ENCODE data around the gene AOAH. TPM values are rescaled to one million over a fixed set of nuclear protein-coding genes. Genes with fewer than 3 reads are reported as not detected.
A peak's percentile ranks its signal among the peaks of the same experiment; 100 is the strongest.
"Not testable (repeated sequence)": the region's sequence is repeated elsewhere in the genome, so short reads cannot be mapped to it uniquely, and the experiment has no call there.

AOAH gene
- total RNA-seq, 1 donor from 2014 or later, result 14.0 TPM

- peaks cover 2% of the 10 kb centered on the region for H3K27me3 Mint-ChIP-seq (ENCODE audit: insufficient read depth)
- intact Hi-C loops (cut with micrococcal nuclease), result no loop called here
- no peak for DNase-seq (ENCODE audit: low spot score)
- H3K9me3 Mint-ChIP-seq, result no peaks in the 10 kb centered on the region
- H3K4me1 Mint-ChIP-seq (ENCODE audit: low read depth), result peaks cover 15% of the 10 kb centered on the region
- no peak overlapping the region for H3K4me3 Mint-ChIP-seq
- H3K27ac Mint-ChIP-seq, result no peak overlapping the region
- H3K36me3 Mint-ChIP-seq (ENCODE audit: low read depth), result peaks cover 10% of the 10 kb centered on the region
These were observed 65.7 kb downstream of the AOAH start for GRCh38 chr7:36658335-36659171.

GRCh38 chr7:36657036-36657660, 67.1 kb downstream of the AOAH start:
- peaks cover 15% of the 10 kb centered on the region for H3K4me1 Mint-ChIP-seq (ENCODE audit: low read depth)
- H3K4me3 Mint-ChIP-seq, result no peak overlapping the region
- H3K36me3 Mint-ChIP-seq (ENCODE audit: low read depth), result peaks cover 10% of the 10 kb centered on the region
- H3K27me3 Mint-ChIP-seq (ENCODE audit: insufficient read depth), result peaks cover 2% of the 10 kb centered on the region
- intact Hi-C loops (cut with micrococcal nuclease), result no loop called here
- peak overlapping the region; percentile 15 for H3K27ac Mint-ChIP-seq
- DNase-seq (ENCODE audit: low spot score), result no peak
- H3K9me3 Mint-ChIP-seq, result no peaks in the 10 kb centered on the region

- H3K27me3 Mint-ChIP-seq (ENCODE audit: insufficient read depth), result no peaks in the 10 kb centered on the region
- H3K36me3 Mint-ChIP-seq (ENCODE audit: low read depth), result peaks cover 16% of the 10 kb centered on the region
- H3K9me3 Mint-ChIP-seq, result peaks cover 3% of the 10 kb centered on the region
- H3K4me3 Mint-ChIP-seq, result no peak overlapping the region
- intact Hi-C loops (cut with micrococcal nuclease), result no loop called here
- peaks cover 19% of the 10 kb centered on the region for H3K4me1 Mint-ChIP-seq (ENCODE audit: low read depth)
- no peak overlapping the region for H3K27ac Mint-ChIP-seq
- no peak for DNase-seq (ENCODE audit: low spot score)
These were observed 69.9 kb downstream of the AOAH start for GRCh38 chr7:36654436-36654835.

- no peak overlapping the region for H3K27ac Mint-ChIP-seq
- no peak overlapping the region for H3K4me3 Mint-ChIP-seq
- H3K4me1 Mint-ChIP-seq (ENCODE audit: low read depth), result peaks cover 19% of the 10 kb centered on the region
- H3K36me3 Mint-ChIP-seq (ENCODE audit: low read depth), result peaks cover 16% of the 10 kb centered on the region
- no peak for DNase-seq (ENCODE audit: low spot score)
- no peaks in the 10 kb centered on the region for H3K27me3 Mint-ChIP-seq (ENCODE audit: insufficient read depth)
- intact Hi-C loops (cut with micrococcal nuclease), result no loop called here
- peaks cover 3% of the 10 kb centered on the region for H3K9me3 Mint-ChIP-seq
These were observed 70.5 kb downstream of the AOAH start for GRCh38 chr7:36653663-36654355.

- peaks cover 16% of the 10 kb centered on the region for H3K36me3 Mint-ChIP-seq (ENCODE audit: low read depth)
- no peak for DNase-seq (ENCODE audit: low spot score)
- H3K9me3 Mint-ChIP-seq, result peaks cover 3% of the 10 kb centered on the region
- no peak overlapping the region for H3K4me3 Mint-ChIP-seq
- H3K4me1 Mint-ChIP-seq (ENCODE audit: low read depth), result peaks cover 19% of the 10 kb centered on the region
- no peaks in the 10 kb centered on the region for H3K27me3 Mint-ChIP-seq (ENCODE audit: insufficient read depth)
- intact Hi-C loops (cut with micrococcal nuclease), result no loop called here
- H3K27ac Mint-ChIP-seq, result no peak overlapping the region
These were observed 71.2 kb downstream of the AOAH start for GRCh38 chr7:36653008-36653662.

GRCh38 chr7:36652431-36652830, 71.9 kb downstream of the AOAH start:
- intact Hi-C loops (cut with micrococcal nuclease), result no loop called here
- no peak overlapping the region for H3K27ac Mint-ChIP-seq
- H3K36me3 Mint-ChIP-seq (ENCODE audit: low read depth), result peaks cover 16% of the 10 kb centered on the region
- H3K4me1 Mint-ChIP-seq (ENCODE audit: low read depth), result peaks cover 17% of the 10 kb centered on the region
- H3K9me3 Mint-ChIP-seq, result peaks cover 3% of the 10 kb centered on the region
- no peak for DNase-seq (ENCODE audit: low spot score)
- no peak overlapping the region for H3K4me3 Mint-ChIP-seq
- H3K27me3 Mint-ChIP-seq (ENCODE audit: insufficient read depth), result no peaks in the 10 kb centered on the region

- Mint-ChIP-seq H3K27ac (no peak overlapping the region), H3K36me3 (ENCODE audit: low read depth) (peaks cover 19% of the 10 kb centered on the region), H3K9me3 (peaks cover 3% of the 10 kb centered on the region)
These were observed 72.9 kb downstream of the AOAH start for GRCh38 chr7:36651404-36651803.

GRCh38 chr7:36650766-36651312, 73.5 kb downstream of the AOAH start:
- peaks cover 17% of the 10 kb centered on the region for H3K36me3 Mint-ChIP-seq (ENCODE audit: low read depth)
- H3K9me3 Mint-ChIP-seq, result peaks cover 3% of the 10 kb centered on the region
- no peak overlapping the region for H3K4me3 Mint-ChIP-seq
- intact Hi-C loops (cut with micrococcal nuclease), result no loop called here
- H3K4me1 Mint-ChIP-seq (ENCODE audit: low read depth), result peaks cover 12% of the 10 kb centered on the region
- DNase-seq (ENCODE audit: low spot score), result no peak
- H3K27ac Mint-ChIP-seq, result no peak overlapping the region
- H3K27me3 Mint-ChIP-seq (ENCODE audit: insufficient read depth), result peaks cover 3% of the 10 kb centered on the region

More at GRCh38 chr7:36651404-36651803, 72.9 kb downstream of the AOAH start:
- peaks cover 12% of the 10 kb centered on the region for H3K4me1 Mint-ChIP-seq (ENCODE audit: low read depth)
- intact Hi-C loops (cut with micrococcal nuclease), result no loop called here
- H3K4me3 Mint-ChIP-seq, result no peak overlapping the region
- DNase-seq (ENCODE audit: low spot score), result no peak
- peaks cover 3% of the 10 kb centered on the region for H3K27me3 Mint-ChIP-seq (ENCODE audit: insufficient read depth)

- no peak overlapping the region for H3K4me3 Mint-ChIP-seq
- H3K4me1 Mint-ChIP-seq (ENCODE audit: low read depth), result peaks cover 12% of the 10 kb centered on the region
- H3K27ac Mint-ChIP-seq, result no peak overlapping the region
- no peak for DNase-seq (ENCODE audit: low spot score)
- intact Hi-C loops (cut with micrococcal nuclease), result no loop called here
- H3K9me3 Mint-ChIP-seq, result peaks cover 3% of the 10 kb centered on the region
- H3K36me3 Mint-ChIP-seq (ENCODE audit: low read depth), result peaks cover 16% of the 10 kb centered on the region
- peaks cover 3% of the 10 kb centered on the region for H3K27me3 Mint-ChIP-seq (ENCODE audit: insufficient read depth)
These were observed 74.0 kb downstream of the AOAH start for GRCh38 chr7:36650320-36650719.

- DNase-seq (ENCODE audit: low spot score); intact Hi-C loops (cut with micrococcal nuclease); H3K27ac Mint-ChIP-seq; H3K4me3 Mint-ChIP-seq; H3K27me3 Mint-ChIP-seq (ENCODE audit: insufficient read depth); H3K9me3 Mint-ChIP-seq: not testable (repeated sequence)
- H3K4me1 Mint-ChIP-seq (ENCODE audit: low read depth), result peaks cover 12% of the 10 kb centered on the region
- H3K36me3 Mint-ChIP-seq (ENCODE audit: low read depth), result peaks cover 11% of the 10 kb centered on the region
These were observed 75.0 kb downstream of the AOAH start for GRCh38 chr7:36649319-36649718.

- peaks cover 3% of the 10 kb centered on the region for H3K27me3 Mint-ChIP-seq (ENCODE audit: insufficient read depth)
- intact Hi-C loops (cut with micrococcal nuclease), result no loop called here
- H3K9me3 Mint-ChIP-seq, result peaks cover 3% of the 10 kb centered on the region
- H3K36me3 Mint-ChIP-seq (ENCODE audit: low read depth), result peaks cover 13% of the 10 kb centered on the region
- H3K4me1 Mint-ChIP-seq (ENCODE audit: low read depth), result peaks cover 17% of the 10 kb centered on the region
- no peak overlapping the region for H3K4me3 Mint-ChIP-seq
- no peak overlapping the region for H3K27ac Mint-ChIP-seq
- DNase-seq (ENCODE audit: low spot score), result no peak
These were observed 75.9 kb downstream of the AOAH start for GRCh38 chr7:36648441-36648840.

GRCh38 chr7:36644625-36645422, 79.5 kb downstream of the AOAH start:
- Mint-ChIP-seq H3K9me3 (peaks cover 3% of the 10 kb centered on the region), H3K4me1 (ENCODE audit: low read depth) (peaks cover 18% of the 10 kb centered on the region), H3K27ac (no peak overlapping the region), H3K27me3 (ENCODE audit: insufficient read depth) (peaks cover 3% of the 10 kb centered on the region), H3K36me3 (ENCODE audit: low read depth) (peaks cover 11% of the 10 kb centered on the region), H3K4me3 (no peak overlapping the region)
- intact Hi-C loops (cut with micrococcal nuclease), result no loop called here
- no peak for DNase-seq (ENCODE audit: low spot score)
